CD4-positive, alpha-beta T cell treated with Interleukin-17A for 4 hours (primary cell): ENCODE data around the gene CCDC24.

Source experiments
- DNase-seq: peaks from one replicate; pipeline ENCODE4 v3.0.0-alpha.2; 2020; ENCODE audit warnings: mixed read lengths

Gene CCDC24

GRCh38 chr1:43999455-43999854 lies 8.1 kb downstream of the CCDC24 start:
- no peak for DNase-seq

- no peak for DNase-seq
Measured at GRCh38 chr1:44000122-44000665, 8.8 kb downstream of the CCDC24 start.

- DNase-seq = no peak
Measured at GRCh38 chr1:44002165-44002564, 10.8 kb downstream of the CCDC24 start.

GRCh38 chr1:44002606-44003157 lies 11.3 kb downstream of the CCDC24 start:
- no peak for DNase-seq

GRCh38 chr1:44008259-44008658 lies 16.9 kb downstream of the CCDC24 start:
- DNase-seq = no peak

- DNase-seq = no peak
Measured at GRCh38 chr1:44010935-44011471, 19.6 kb downstream of the CCDC24 start.

DNA sequence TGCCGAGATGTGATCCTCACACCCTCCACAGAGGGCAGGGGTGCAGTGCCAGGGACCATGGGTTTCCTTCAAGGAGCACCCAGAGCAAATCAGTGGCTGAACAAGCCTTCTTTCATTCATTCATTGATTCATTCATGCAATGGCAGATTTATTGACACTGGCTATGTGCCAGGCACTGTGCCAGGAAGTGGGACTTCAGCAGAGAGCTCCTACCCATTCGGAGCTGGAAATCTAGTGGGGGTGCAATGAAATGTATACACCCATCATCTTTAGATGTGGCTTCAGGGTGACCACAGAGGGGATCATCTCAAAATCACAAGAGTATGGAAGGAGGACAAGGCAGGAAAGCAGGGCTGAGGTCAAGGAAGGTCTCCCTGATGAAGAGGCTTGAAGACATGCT lies 21.0 kb downstream of the CCDC24 start:
- no peak for DNase-seq

DNA sequence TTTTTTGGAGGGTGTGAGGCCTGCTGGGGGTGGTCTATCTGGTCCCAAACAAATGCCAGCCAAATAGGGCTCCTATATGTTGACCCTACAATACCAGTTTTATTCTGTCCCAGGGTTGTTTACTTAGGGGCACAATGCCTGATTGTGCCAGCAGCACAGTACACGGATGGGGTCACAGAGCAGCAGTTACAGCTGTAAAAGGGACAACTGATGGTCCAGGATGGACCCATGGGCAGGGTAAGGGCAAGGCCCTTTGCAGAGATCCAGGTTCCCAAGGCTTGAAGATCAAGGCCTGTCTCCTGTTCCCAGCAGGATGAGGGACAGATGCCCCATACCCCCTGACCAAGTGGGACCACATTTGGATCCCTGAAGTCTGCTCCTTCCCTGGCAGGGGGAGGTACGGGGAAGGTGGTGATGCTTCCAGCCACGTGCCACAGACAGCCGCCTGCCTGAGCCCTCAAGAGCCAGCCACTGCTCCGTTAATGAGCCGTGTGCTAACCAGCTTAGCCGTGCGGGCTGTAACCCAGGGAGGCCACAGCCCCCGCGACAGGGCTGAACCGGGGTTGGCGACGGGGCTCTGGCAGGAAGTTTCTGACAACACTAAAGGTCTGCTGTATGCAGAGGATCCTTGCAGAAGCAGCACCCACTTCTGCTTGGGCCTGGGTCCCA lies 21.7 kb downstream of the CCDC24 start:
- no peak for DNase-seq

GRCh38 chr1:44013949-44014348 lies 22.6 kb downstream of the CCDC24 start:
- DNase-seq = no peak

DNA sequence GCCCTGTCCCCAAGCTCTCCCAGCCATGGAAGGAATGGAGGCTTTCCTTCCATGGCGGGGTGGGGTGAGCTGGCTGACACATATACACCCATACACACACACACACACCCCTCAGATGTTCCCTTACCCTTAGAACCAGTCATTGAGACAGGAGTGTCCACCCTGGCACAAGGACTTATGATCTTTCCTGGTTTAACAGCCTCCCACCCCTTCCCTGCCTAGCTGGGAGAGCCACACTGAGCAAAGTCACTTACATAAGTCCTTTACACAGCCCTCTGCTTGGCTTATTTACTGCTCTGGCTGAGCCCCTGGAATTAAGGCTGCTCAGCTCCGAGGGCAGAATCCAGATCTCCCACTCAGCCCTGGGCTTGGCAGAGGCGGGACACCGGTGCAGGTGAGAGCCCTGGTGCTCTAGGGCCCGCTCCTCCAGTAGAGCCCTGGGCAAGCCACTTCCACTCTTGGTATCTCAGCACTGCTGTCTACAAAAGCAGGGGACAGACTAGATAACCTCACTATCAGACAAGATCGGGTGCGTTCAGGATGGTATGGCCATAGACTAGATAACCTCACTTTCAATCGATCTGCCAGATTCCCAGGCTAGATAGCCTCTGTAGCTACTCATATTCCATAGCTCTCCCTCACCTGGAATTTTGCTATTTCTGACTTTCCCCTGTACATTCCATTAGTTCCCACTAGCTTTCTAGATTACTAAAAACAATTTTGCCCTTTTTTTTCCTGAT lies 23.1 kb downstream of the CCDC24 start:
- DNase-seq = no peak

DNA sequence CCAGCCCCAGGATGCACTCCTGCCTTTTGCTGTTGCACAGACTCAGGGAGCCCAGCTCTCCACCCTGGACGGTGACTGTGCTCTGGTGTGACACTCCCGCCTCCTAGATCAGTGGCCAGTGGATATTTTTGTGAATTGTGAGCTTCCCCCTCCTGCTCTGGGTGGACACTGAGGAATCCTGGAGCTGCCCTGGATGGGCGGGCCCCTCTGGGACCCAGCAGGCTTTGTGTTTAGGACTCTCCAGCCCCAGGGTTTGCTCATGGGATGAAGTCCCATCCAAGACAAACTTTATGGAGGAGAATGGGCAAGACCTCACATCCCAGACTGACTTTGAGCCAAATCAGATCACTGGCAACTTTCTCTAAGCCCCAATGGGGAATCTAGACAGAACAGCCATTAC lies 23.8 kb downstream of the CCDC24 start:
- DNase-seq = no peak

DNA sequence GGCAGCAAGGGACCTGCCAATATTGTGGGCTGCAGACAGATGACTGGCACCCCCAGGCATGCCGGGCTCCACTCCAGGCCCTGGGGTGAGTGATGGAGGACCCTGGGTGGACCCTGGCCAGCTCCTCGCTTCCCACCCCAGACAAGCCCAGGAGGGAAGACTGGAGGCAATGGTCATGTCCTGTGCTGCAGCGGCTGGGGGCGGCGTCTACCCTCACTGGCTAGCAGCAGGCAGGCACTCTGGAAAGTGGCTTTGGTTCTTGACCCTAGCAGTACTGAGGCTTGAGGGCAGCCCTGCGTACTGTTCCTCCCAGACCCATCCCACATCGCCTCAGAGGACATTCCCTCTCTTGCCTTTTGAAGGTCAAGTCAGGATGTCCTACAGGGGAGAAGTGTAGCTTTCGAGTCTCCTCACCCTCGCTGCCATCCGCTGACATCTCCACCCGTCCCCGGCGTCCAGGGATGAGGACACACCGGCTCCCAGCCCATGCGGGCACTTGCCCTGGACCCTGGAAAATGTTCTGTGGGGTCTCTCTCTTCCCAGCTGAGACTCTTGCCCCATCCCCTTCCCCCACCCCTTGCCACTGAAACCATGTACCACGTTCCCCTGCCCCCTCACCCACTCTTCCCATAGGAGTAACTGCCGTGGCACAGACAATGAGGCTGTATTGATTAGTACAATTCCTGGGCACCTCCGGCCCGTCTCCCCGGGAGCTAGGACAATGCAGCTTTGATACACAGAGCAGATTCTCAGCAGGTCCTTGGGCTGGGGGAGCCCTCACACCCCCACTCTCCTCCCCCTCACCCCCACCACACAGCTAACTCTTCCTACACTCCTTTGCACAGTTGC lies 24.9 kb downstream of the CCDC24 start:
- no peak for DNase-seq

- DNase-seq = no peak
Measured at GRCh38 chr1:44016890-44017400, 25.5 kb downstream of the CCDC24 start.

- DNase-seq = no peak
Measured at GRCh38 chr1:44019466-44019948, 28.1 kb downstream of the CCDC24 start.

GRCh38 chr1:44020464-44020863 lies 29.1 kb downstream of the CCDC24 start:
- DNase-seq = no peak

GRCh38 chr1:44021156-44021555 lies 29.8 kb downstream of the CCDC24 start:
- DNase-seq = no peak

DNA sequence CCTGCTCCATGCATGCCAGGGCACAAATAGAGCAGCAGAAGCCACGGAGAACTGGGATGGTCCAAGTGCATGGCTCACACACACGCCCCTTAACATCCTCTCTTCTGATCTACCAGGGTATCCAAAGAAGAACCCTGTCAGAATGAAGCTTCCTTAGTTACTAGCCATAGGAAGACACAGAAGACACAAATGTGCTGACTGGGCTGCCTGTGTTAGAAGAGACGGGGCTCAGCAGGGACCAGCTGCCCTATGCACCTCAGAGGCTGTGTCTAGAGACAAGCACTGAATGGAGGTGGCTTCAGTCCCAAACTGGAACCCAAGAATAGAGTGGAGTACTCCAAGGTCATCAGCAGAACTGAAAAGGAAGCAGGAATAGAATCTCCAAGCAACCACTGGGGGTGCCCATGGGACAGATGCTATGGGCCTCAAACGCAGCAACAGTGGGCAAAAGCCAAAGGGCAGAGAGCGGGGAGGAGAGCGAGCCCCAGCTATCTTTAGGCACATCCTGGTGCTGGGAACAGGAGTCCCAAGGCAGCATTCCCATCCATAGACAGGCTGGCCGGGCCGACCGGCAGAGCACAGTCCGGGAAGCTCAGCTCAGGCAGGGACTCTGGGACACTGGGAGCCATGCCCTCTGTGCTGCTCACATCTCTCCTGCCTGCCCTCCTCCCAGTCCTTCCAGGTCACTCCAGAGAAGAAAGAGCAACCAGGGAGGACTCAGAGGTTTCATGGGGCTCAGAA lies 30.4 kb downstream of the CCDC24 start:
- DNase-seq = no peak

DNA sequence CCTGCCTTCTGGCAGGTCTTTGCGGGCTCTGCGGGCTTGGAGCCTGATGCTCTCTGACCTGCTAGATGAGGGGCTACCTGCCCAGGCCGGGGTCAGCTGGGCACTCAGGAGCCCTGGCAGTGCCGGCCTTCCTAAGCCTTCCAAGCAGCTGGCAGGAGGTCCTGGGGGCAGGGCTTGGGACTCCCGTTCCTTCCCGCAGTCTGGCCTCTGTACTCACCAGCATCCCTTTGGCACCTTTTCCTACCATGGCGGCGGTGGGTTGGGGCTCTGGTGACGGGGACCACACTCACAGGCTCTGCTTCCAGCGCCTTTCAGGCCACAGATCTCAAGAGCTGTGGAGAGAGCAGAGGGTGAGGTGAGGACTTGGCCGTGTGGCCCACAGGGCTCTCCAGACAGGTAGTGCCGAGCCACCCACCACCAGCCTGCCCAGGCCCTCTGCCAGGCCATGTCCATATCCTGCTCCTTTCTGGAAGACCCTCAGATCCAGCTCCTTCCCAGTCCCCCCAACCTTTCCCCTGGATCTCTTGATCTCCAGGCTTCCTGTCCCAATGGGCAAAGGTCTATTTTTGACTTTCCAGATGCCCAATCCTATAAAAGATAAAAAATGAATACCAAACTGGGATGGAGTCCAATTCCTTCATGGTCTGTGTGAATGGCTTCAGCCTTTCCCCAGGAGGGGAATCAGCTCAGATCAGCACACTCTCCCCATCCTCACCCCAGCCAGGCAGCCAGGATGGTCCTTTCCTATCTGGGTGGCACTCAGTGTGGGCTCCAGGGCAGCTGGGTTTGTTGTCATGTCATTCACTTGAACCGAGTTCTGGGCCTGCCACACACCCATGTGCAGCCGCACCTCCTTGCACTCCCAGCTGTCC lies 32.9 kb downstream of the CCDC24 start:
- DNase-seq = no peak

- DNase-seq = no peak
Measured at GRCh38 chr1:44024903-44025525, 33.6 kb downstream of the CCDC24 start.

DNA sequence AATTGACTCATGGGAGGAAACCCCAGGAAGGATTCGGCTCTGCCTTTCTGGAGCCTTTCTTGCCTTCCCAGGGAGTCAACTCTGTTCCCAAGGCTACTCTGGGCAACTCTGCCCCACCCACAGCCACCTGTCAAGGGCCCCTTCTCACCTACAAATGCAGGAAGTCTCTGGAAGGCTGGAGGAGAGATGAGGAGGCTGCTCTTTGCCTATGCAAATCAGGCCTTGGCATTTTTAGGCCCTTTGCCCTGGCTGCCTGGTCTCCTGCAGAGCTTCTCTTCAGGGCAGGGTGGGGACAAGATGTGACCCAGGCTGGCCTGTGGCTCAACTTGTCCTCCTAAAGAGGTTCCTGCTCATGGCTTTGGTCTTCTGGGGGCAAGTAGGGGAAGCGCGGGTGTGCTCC lies 34.4 kb downstream of the CCDC24 start:
- DNase-seq = no peak
